ENCODE data around the gene RERG. TPM values are rescaled to one million over a fixed set of nuclear protein-coding genes. Genes with fewer than 3 reads are reported as not detected.

Gene RERG
- total RNA-seq, 6 experiments from 2014 or later, result not detected

DNA sequence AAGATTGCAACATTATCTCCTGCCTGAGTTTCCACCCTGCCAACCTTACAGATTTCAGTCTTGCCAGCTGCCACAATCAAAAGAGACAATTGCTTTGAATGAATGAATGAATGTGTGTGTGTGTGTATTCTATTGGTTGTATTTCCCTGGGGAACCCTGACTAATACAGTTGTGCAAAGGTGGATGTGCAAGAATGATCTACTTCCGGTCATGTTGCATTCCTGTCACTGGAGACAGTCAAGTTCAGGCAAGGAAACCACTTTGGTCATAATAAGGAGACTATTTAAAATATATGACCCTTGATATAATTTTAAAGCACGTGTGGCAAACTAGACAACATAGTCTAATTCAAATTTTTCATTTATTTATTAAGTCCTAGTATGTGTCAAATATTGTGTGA is 13.1 kb downstream of the RERG start:
- H3K36me3 Mint-ChIP-seq (ENCODE audit: low read depth), result no peaks in the 10 kb centered on the region
- DNase-seq, result no peak
- H3K27ac Mint-ChIP-seq, result no peak overlapping the region
- TF ChIP-seq, protein P1, sequence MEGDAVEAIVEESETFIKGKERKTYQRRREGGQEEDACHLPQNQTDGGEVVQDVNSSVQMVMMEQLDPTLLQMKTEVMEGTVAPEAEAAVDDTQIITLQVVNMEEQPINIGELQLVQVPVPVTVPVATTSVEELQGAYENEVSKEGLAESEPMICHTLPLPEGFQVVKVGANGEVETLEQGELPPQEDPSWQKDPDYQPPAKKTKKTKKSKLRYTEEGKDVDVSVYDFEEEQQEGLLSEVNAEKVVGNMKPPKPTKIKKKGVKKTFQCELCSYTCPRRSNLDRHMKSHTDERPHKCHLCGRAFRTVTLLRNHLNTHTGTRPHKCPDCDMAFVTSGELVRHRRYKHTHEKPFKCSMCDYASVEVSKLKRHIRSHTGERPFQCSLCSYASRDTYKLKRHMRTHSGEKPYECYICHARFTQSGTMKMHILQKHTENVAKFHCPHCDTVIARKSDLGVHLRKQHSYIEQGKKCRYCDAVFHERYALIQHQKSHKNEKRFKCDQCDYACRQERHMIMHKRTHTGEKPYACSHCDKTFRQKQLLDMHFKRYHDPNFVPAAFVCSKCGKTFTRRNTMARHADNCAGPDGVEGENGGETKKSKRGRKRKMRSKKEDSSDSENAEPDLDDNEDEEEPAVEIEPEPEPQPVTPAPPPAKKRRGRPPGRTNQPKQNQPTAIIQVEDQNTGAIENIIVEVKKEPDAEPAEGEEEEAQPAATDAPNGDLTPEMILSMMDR (IDR thresholded peaks at IDR 0.05), result no peak; the same call in 1 of the 2 replicates
- no peaks in the 10 kb centered on the region for H3K9me3 Mint-ChIP-seq
- peaks cover 13% of the 10 kb centered on the region; the same call in 1 of the 2 replicates for H3K4me1 Mint-ChIP-seq (ENCODE audit: low read depth)
- H3K4me3 Mint-ChIP-seq, result no peak overlapping the region
- H3K27me3 Mint-ChIP-seq (ENCODE audit: insufficient read depth), result peaks cover 4% of the 10 kb centered on the region; the same call in 1 of the 2 replicates

DNA sequence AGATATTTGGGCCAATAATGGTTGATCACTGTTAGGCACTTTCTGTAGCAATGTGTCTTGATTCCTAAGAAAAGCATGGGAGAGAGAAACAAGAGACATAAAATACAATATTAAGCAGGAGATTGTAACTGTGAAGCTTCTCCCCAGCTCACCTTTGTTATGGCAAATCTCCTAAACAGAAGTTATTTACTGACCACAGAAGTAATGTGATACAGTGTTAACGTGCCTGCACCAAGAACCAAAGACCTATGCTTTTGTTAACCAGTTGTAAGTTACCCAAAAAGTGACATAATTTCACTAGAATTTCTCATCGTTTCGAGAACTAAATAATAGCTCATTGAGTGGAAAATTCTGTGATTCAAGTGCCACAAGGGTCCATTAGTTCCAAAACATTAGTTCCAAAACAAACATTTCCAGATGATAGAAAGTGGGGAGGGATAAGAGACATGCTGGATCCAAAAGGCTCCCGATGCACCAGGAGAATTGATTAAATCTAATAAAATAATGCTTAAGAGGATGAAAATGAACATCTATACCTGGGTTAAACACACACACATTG is 14.3 kb downstream of the RERG start:
- TF ChIP-seq, protein P1 (IDR thresholded peaks at IDR 0.05), result no peak
- no peaks in the 10 kb centered on the region for H3K36me3 Mint-ChIP-seq (ENCODE audit: low read depth)
- no peak overlapping the region for H3K27ac Mint-ChIP-seq
- peaks cover 13% of the 10 kb centered on the region; the same call in 1 of the 2 replicates for H3K4me1 Mint-ChIP-seq (ENCODE audit: low read depth)
- H3K9me3 Mint-ChIP-seq, result no peaks in the 10 kb centered on the region
- H3K27me3 Mint-ChIP-seq (ENCODE audit: insufficient read depth), result peaks cover 4% of the 10 kb centered on the region; the same call in 1 of the 2 replicates
- no peak for DNase-seq
- no peak overlapping the region for H3K4me3 Mint-ChIP-seq

DNA sequence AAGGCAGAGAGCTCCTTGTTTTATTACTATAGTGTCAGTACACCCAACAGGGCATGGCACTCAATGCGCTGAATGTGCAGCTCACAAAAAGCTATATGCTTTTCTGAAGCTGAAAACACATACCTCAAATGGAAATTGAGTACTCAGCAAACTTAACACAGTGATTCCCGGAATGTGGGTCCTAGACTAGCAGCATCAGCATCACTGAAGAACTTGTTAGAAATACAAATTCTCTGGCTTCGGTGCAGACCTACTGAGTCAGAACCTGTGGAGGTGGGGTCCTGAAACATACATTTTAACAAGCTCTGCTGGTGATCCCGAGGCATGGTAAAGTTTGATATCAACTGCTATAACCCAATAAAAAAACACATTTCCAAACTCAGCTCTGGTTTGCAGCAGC is 14.9 kb downstream of the RERG start:
- TF ChIP-seq, protein P1 (IDR thresholded peaks at IDR 0.05), result no peak
- Mint-ChIP-seq H3K27me3 (ENCODE audit: insufficient read depth) (peaks cover 4% of the 10 kb centered on the region; the same call in 1 of the 2 replicates), H3K27ac (no peak overlapping the region), H3K9me3 (no peaks in the 10 kb centered on the region), H3K4me1 (ENCODE audit: low read depth) (peaks cover 13% of the 10 kb centered on the region; the same call in 1 of the 2 replicates), H3K4me3 (no peak overlapping the region), H3K36me3 (ENCODE audit: low read depth) (no peaks in the 10 kb centered on the region)
- DNase-seq, result no peak

DNA sequence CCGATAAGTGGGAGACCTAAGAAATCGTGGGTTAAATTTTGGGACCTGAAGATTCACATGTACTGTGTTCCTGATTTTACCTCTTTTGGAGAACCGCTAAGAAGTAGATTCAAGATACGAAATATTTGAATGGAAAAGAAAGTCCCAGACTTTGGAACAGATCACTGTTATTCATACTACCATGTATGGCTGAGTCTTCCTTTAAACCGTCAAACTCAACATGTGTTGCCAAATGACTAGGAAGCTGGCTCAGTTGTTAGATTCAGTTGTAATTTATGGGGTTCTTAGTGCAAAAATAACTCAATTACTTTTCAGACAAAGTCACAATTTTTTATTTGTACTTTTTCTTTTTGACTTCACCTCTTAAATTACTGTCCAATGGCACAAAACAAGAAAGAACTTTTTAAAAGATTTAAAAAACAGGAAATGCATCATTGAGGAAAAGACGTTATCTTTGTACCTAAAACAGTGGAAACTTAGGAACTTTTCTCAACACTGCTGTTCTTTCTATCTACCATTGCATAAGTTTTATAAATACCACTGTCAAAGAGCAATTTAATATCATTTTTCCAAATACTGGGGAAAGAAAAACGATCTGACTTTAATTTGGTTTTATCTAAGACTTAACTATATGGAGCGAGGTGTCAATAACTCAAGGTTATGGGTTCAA is 15.7 kb downstream of the RERG start:
- DNase-seq, result no peak
- Mint-ChIP-seq H3K4me1 (ENCODE audit: low read depth) (peaks cover 13% of the 10 kb centered on the region; the same call in 1 of the 2 replicates), H3K9me3 (no peaks in the 10 kb centered on the region), H3K4me3 (no peak overlapping the region), H3K27ac (no peak overlapping the region), H3K36me3 (ENCODE audit: low read depth) (no peaks in the 10 kb centered on the region), H3K27me3 (ENCODE audit: insufficient read depth) (no peaks in the 10 kb centered on the region)
- TF ChIP-seq, protein P1 (IDR thresholded peaks at IDR 0.05), result no peak

DNA sequence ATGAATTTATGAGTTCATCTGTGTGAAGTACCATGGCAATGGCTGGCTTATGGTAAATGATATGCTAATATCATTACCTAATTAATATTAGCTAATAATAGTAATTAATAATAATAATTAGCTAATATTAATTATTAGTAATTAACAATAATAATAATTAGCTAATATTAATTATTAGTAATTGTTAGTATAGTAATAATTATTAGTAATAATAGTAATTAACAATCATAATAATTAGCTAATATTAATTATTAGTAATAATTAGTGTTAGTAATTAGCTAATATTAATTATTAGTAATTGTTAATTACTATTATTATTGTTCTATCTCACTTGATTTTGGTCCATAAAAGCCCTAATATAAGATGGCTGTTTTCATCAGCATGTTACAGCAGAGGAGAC is 19.8 kb downstream of the RERG start:
- H3K9me3 Mint-ChIP-seq, result no peaks in the 10 kb centered on the region; the same call in 1 of the 2 replicates
- H3K27ac Mint-ChIP-seq, result no peak overlapping the region
- no peaks in the 10 kb centered on the region for H3K36me3 Mint-ChIP-seq (ENCODE audit: low read depth)
- H3K4me3 Mint-ChIP-seq, result no peak overlapping the region
- no peak for DNase-seq
- H3K4me1 Mint-ChIP-seq (ENCODE audit: low read depth), result no peaks in the 10 kb centered on the region
- TF ChIP-seq, protein P1 (IDR thresholded peaks at IDR 0.05), result no peak
- H3K27me3 Mint-ChIP-seq (ENCODE audit: insufficient read depth), result no peaks in the 10 kb centered on the region; the same call in 1 of the 2 replicates
